Subcutaneous abdominal adipose tissue (tissue), 5 donors: ENCODE data around the gene FBN1.

Experiments used
- H3K27ac ChIP-seq: one replicate; pipeline ENCODE4 v1.7.0; 2013; ENCODE audit warnings: low read depth, mild to moderate bottlenecking, inconsistent platforms, low read length, moderate library complexity
- H3K27me3 ChIP-seq, 5 donors: one replicate each; pipeline ENCODE4 v1.7.0; 2013; ENCODE audit warnings: low read length in 5 of 5, inconsistent platforms in 1 of 5; ENCODE audit not compliant: control insufficient read depth in 5 of 5, insufficient read depth in 4 of 5
- H3K36me3 ChIP-seq, 5 donors: one replicate each; pipeline ENCODE4 v1.7.0; 2013; ENCODE audit warnings: low read length in 5 of 5; ENCODE audit not compliant: control insufficient read depth in 5 of 5, insufficient read depth in 5 of 5
- H3K4me1 ChIP-seq, 5 donors: one replicate each; pipeline ENCODE4 v1.7.0; 2013; ENCODE audit warnings: low read length in 5 of 5, mild to moderate bottlenecking in 3 of 5, moderate library complexity in 1 of 5; ENCODE audit not compliant: control insufficient read depth in 5 of 5, insufficient read depth in 5 of 5
- H3K4me3 ChIP-seq, 5 donors: one replicate each; pipeline ENCODE4 v1.7.0; 2013; ENCODE audit warnings: low read length in 5 of 5, low read depth in 1 of 5
- H3K9ac ChIP-seq, 5 donors: one replicate each; pipeline ENCODE4 v1.7.0; 2013; ENCODE audit warnings: low read length in 5 of 5, mild to moderate bottlenecking in 4 of 5, moderate library complexity in 3 of 5
- H3K9me3 ChIP-seq, 5 donors: one replicate each; pipeline ENCODE4 v1.7.0; 2013; ENCODE audit warnings: low read length in 5 of 5; ENCODE audit not compliant: control insufficient read depth in 5 of 5
- donor health status: healthy.
- donor health status: healthy.
- donor health status: healthy.
- donor health status: healthy.
- donor health status: healthy.

The FBN1 gene

GRCh38 chr15:48630245-48630644 lies 15.3 kb downstream of the FBN1 start:
- H3K27ac ChIP-seq = peak overlapping the region; percentile 38

GRCh38 chr15:48628832-48629231 lies 16.7 kb downstream of the FBN1 start:
- Histone ChIP-seq H3K4me1 (peaks cover 0 to 29% (median 22%) of the 10 kb centered on the region in 5 donors), H3K9me3 (no peaks in the 10 kb centered on the region), H3K4me3 (no peak overlapping the region), H3K27me3 (no peaks in the 10 kb centered on the region), H3K27ac (peak overlapping the region; percentile 3), H3K36me3 (peaks cover 0 to 3% (median 0%) of the 10 kb centered on the region in 5 donors), H3K9ac (no peak overlapping the region)

More at GRCh38 chr15:48630245-48630644, 15.3 kb downstream of the FBN1 start:
- no peak overlapping the region for H3K4me3 ChIP-seq
- peaks cover 0 to 3% (median 0%) of the 10 kb centered on the region in 5 donors for H3K36me3 ChIP-seq
- H3K9me3 ChIP-seq = no peaks in the 10 kb centered on the region
- no peak overlapping the region for H3K9ac ChIP-seq
- H3K4me1 ChIP-seq = peaks cover 0 to 29% (median 22%) of the 10 kb centered on the region in 5 donors
- H3K27me3 ChIP-seq = no peaks in the 10 kb centered on the region

- H3K27me3 ChIP-seq = no peaks in the 10 kb centered on the region
- peak overlapping the region in 1 of 5 donors; percentile 17 for H3K9ac ChIP-seq
- peaks cover 0 to 3% (median 0%) of the 10 kb centered on the region in 5 donors for H3K36me3 ChIP-seq
- peak overlapping the region; percentile 46 for H3K27ac ChIP-seq
- H3K4me3 ChIP-seq = peak overlapping the region in 2 of 5 donors; percentile 18 to 33
- H3K9me3 ChIP-seq = no peaks in the 10 kb centered on the region
- H3K4me1 ChIP-seq = peaks cover 0 to 19% (median 16%) of the 10 kb centered on the region in 5 donors
These were observed 18.1 kb downstream of the FBN1 start for GRCh38 chr15:48627260-48627940.

GRCh38 chr15:48625126-48625525 lies 20.4 kb downstream of the FBN1 start:
- Histone ChIP-seq H3K9me3 (no peaks in the 10 kb centered on the region), H3K27me3 (no peaks in the 10 kb centered on the region), H3K4me3 (no peak overlapping the region), H3K4me1 (peaks cover 0 to 14% (median 11%) of the 10 kb centered on the region in 5 donors), H3K36me3 (no peaks in the 10 kb centered on the region), H3K9ac (no peak overlapping the region), H3K27ac (no peak overlapping the region)

- Histone ChIP-seq H3K36me3 (no peaks in the 10 kb centered on the region), H3K27ac (no peak overlapping the region), H3K4me1 (peaks cover 0 to 14% (median 11%) of the 10 kb centered on the region in 5 donors), H3K4me3 (no peak overlapping the region), H3K9ac (no peak overlapping the region), H3K27me3 (no peaks in the 10 kb centered on the region), H3K9me3 (no peaks in the 10 kb centered on the region)
These were observed 20.8 kb downstream of the FBN1 start for GRCh38 chr15:48624700-48625099.

- Histone ChIP-seq H3K9me3 (no peaks in the 10 kb centered on the region), H3K27ac (no peak overlapping the region), H3K4me1 (peaks cover 0 to 17% (median 13%) of the 10 kb centered on the region in 5 donors), H3K36me3 (no peaks in the 10 kb centered on the region), H3K9ac (no peak overlapping the region), H3K27me3 (no peaks in the 10 kb centered on the region), H3K4me3 (no peak overlapping the region)
These were observed 22.1 kb downstream of the FBN1 start for GRCh38 chr15:48623456-48623855.

GRCh38 chr15:48622237-48622636 lies 23.3 kb downstream of the FBN1 start:
- no peak overlapping the region for H3K27ac ChIP-seq
- H3K36me3 ChIP-seq = no peaks in the 10 kb centered on the region
- H3K4me1 ChIP-seq = peaks cover 5 to 20% (median 15%) of the 10 kb centered on the region in 5 donors
- H3K4me3 ChIP-seq = no peak overlapping the region
- H3K9ac ChIP-seq = no peak overlapping the region
- no peaks in the 10 kb centered on the region for H3K27me3 ChIP-seq
- no peaks in the 10 kb centered on the region for H3K9me3 ChIP-seq

- Histone ChIP-seq H3K9me3 (no peaks in the 10 kb centered on the region), H3K27me3 (no peaks in the 10 kb centered on the region), H3K27ac (no peak overlapping the region), H3K9ac (no peak overlapping the region), H3K4me1 (peaks cover 5 to 28% (median 17%) of the 10 kb centered on the region in 5 donors), H3K4me3 (no peak overlapping the region), H3K36me3 (no peaks in the 10 kb centered on the region)
These were observed 26.1 kb downstream of the FBN1 start for GRCh38 chr15:48619446-48619845.

GRCh38 chr15:48617619-48618018 lies 27.9 kb downstream of the FBN1 start:
- Histone ChIP-seq H3K4me3 (peak overlapping the region in 1 of 5 donors; percentile 4), H3K27me3 (no peaks in the 10 kb centered on the region), H3K4me1 (peaks cover 5 to 39% (median 25%) of the 10 kb centered on the region in 5 donors), H3K27ac (peak overlapping the region; percentile 20), H3K9me3 (no peaks in the 10 kb centered on the region), H3K9ac (peak overlapping the region in 1 of 5 donors; percentile 36), H3K36me3 (peaks cover 0 to 3% (median 0%) of the 10 kb centered on the region in 5 donors)

GRCh38 chr15:48616216-48616615 lies 29.3 kb downstream of the FBN1 start:
- H3K9ac ChIP-seq = no peak overlapping the region
- no peak overlapping the region for H3K4me3 ChIP-seq
- peaks cover 0 to 5% (median 0%) of the 10 kb centered on the region in 5 donors for H3K36me3 ChIP-seq
- H3K27me3 ChIP-seq = no peaks in the 10 kb centered on the region
- H3K4me1 ChIP-seq = peaks cover 5 to 39% (median 25%) of the 10 kb centered on the region in 5 donors
- peak overlapping the region; percentile 54 for H3K27ac ChIP-seq
- no peaks in the 10 kb centered on the region for H3K9me3 ChIP-seq
